NT2/D1 (cell line): ENCODE measurements around the gene IL2RA.

Experiments
- DNase-seq: peaks from one replicate; pipeline ENCODE4 v3.0.0-alpha.2; 2011; ENCODE audit warnings: low read depth, low spot score
- H3K27me3 ChIP-seq: 2 replicates; pipeline ENCODE4 v1.6.0; 2011; ENCODE audit warnings: mild to moderate bottlenecking; ENCODE audit not compliant: insufficient read length, insufficient read depth
- H3K36me3 ChIP-seq: 2 replicates; pipeline ENCODE4 v1.6.1; 2011; ENCODE audit warnings: mild to moderate bottlenecking, low read length, mixed read lengths; ENCODE audit not compliant: insufficient read depth, insufficient read length
- H3K4me1 ChIP-seq: 2 replicates; pipeline ENCODE4 v1.5.1; 2011; ENCODE audit not compliant: insufficient read depth, insufficient read length
- H3K4me3 ChIP-seq: 2 replicates; pipeline ENCODE4 v1.5.1; 2011; ENCODE audit warnings: low read depth; ENCODE audit not compliant: insufficient read length
- H3K9ac ChIP-seq: 2 replicates; pipeline ENCODE4 v1.6.0; 2011; ENCODE audit warnings: low read depth; ENCODE audit not compliant: insufficient read length
- H3K9me3 ChIP-seq: 2 replicates; pipeline ENCODE4 v1.5.1; 2011; ENCODE audit warnings: mild to moderate bottlenecking, low read length; ENCODE audit not compliant: insufficient read depth
- SUZ12 ChIP-seq: IDR thresholded peaks from 2 replicates; pipeline ENCODE4 v1.6.1; 2011; ENCODE audit not compliant: insufficient read length, insufficient read depth; ENCODE audit errors: extremely low read depth
- YY1 ChIP-seq: IDR thresholded peaks from 2 replicates; pipeline ENCODE4 v1.6.1; 2011; ENCODE audit not compliant: insufficient read length, insufficient read depth
- ZNF274 ChIP-seq: IDR thresholded peaks from 2 replicates; pipeline ENCODE4 v1.6.1; 2011; ENCODE audit warnings: mild to moderate bottlenecking, low read depth, low read length

IL2RA gene

GRCh38 chr10:6035931-6036575 lies 26.1 kb downstream of the IL2RA start:
- Histone ChIP-seq H3K9ac (no peak overlapping the region), H3K27me3 (no peaks in the 10 kb centered on the region), H3K4me1 (no peaks in the 10 kb centered on the region), H3K9me3 (peaks cover under 1% of the 10 kb centered on the region; the same call in 1 of the 2 replicates), H3K4me3 (no peak overlapping the region), H3K36me3 (no peaks in the 10 kb centered on the region)
- TF ChIP-seq SUZ12 (no peak), ZNF274 (no peak), YY1 (no peak)
- DNase-seq: no peak

GRCh38 chr10:6035101-6035834 lies 26.9 kb downstream of the IL2RA start:
- H3K9me3 ChIP-seq: peaks cover 8% of the 10 kb centered on the region; the same call in 1 of the 2 replicates
- no peak for DNase-seq
- H3K9ac ChIP-seq: no peak overlapping the region
- no peak overlapping the region for H3K4me3 ChIP-seq
- H3K36me3 ChIP-seq: no peaks in the 10 kb centered on the region
- no peaks in the 10 kb centered on the region for H3K27me3 ChIP-seq
- TF ChIP-seq ZNF274 (no peak), SUZ12 (no peak), YY1 (no peak)
- no peaks in the 10 kb centered on the region for H3K4me1 ChIP-seq

GRCh38 chr10:6034371-6034770 lies 27.8 kb downstream of the IL2RA start:
- no peak overlapping the region for H3K4me3 ChIP-seq
- H3K9me3 ChIP-seq: peaks cover 13% of the 10 kb centered on the region; the same call in 1 of the 2 replicates
- no peak for DNase-seq
- no peaks in the 10 kb centered on the region for H3K4me1 ChIP-seq
- H3K36me3 ChIP-seq: no peaks in the 10 kb centered on the region
- no peaks in the 10 kb centered on the region for H3K27me3 ChIP-seq
- TF ChIP-seq SUZ12 (no peak), YY1 (no peak), ZNF274 (no peak)
- no peak overlapping the region for H3K9ac ChIP-seq

- Histone ChIP-seq H3K4me1 (no peaks in the 10 kb centered on the region), H3K9me3 (peaks cover 13% of the 10 kb centered on the region; the same call in 1 of the 2 replicates), H3K36me3 (no peaks in the 10 kb centered on the region), H3K9ac (no peak overlapping the region), H3K27me3 (no peaks in the 10 kb centered on the region), H3K4me3 (no peak overlapping the region)
- TF ChIP-seq ZNF274 (no peak), SUZ12 (no peak), YY1 (no peak)
- no peak for DNase-seq
Measured at GRCh38 chr10:6033954-6034353, 28.2 kb downstream of the IL2RA start.

GRCh38 chr10:6030940-6031339 lies 31.2 kb downstream of the IL2RA start:
- Histone ChIP-seq H3K9me3 (peaks cover 13% of the 10 kb centered on the region; the same call in 1 of the 2 replicates), H3K4me1 (no peaks in the 10 kb centered on the region), H3K27me3 (no peaks in the 10 kb centered on the region), H3K36me3 (no peaks in the 10 kb centered on the region), H3K4me3 (no peak overlapping the region), H3K9ac (no peak overlapping the region)
- DNase-seq: no peak
- TF ChIP-seq YY1 (no peak), ZNF274 (no peak), SUZ12 (no peak)

GRCh38 chr10:6030217-6030616 lies 31.9 kb downstream of the IL2RA start:
- no peaks in the 10 kb centered on the region for H3K27me3 ChIP-seq
- H3K4me3 ChIP-seq: no peak overlapping the region
- H3K9me3 ChIP-seq: peaks cover 13% of the 10 kb centered on the region; the same call in 1 of the 2 replicates
- peaks cover 4% of the 10 kb centered on the region for H3K36me3 ChIP-seq
- H3K9ac ChIP-seq: no peak overlapping the region
- H3K4me1 ChIP-seq: no peaks in the 10 kb centered on the region
- no peak for DNase-seq
- TF ChIP-seq SUZ12 (no peak), ZNF274 (no peak), YY1 (no peak)

- Histone ChIP-seq H3K9ac (no peak overlapping the region), H3K4me3 (no peak overlapping the region)
- no peak for TF ChIP-seq YY1
- no peak for TF ChIP-seq ZNF274
- no peak for TF ChIP-seq SUZ12
Measured at GRCh38 chr10:6027929-6028328, 34.2 kb downstream of the IL2RA start.

More at GRCh38 chr10:6027929-6028328, 34.2 kb downstream of the IL2RA start:
- no peak for DNase-seq
- Histone ChIP-seq H3K4me1 (no peaks in the 10 kb centered on the region), H3K9me3 (peaks cover 13% of the 10 kb centered on the region; the same call in 1 of the 2 replicates), H3K27me3 (no peaks in the 10 kb centered on the region), H3K36me3 (peaks cover 6% of the 10 kb centered on the region)
